Testis (tissue), 2 donors: ENCODE results near the gene SMAD1.

Source experiments
- CTCF ChIP-seq, 3 experiments: fragments of 450-650 bp in 2 of 3; fragments of 200-600 bp in 1 of 3; sonication (generic) in 1 of 3; IDR thresholded peaks; one replicate each; pipeline ENCODE4 v1.5.1; 2016 to 2019; ENCODE audit warnings: antibody characterized with exemption in 3 of 3, mild to moderate bottlenecking in 2 of 3, moderate library complexity in 1 of 3
- POLR2A ChIP-seq: fragments of 450-650 bp; IDR thresholded peaks from one replicate; pipeline ENCODE4 v1.6.1; 2017; ENCODE audit warnings: antibody characterized with exemption, mild to moderate bottlenecking, moderate library complexity

DNA sequence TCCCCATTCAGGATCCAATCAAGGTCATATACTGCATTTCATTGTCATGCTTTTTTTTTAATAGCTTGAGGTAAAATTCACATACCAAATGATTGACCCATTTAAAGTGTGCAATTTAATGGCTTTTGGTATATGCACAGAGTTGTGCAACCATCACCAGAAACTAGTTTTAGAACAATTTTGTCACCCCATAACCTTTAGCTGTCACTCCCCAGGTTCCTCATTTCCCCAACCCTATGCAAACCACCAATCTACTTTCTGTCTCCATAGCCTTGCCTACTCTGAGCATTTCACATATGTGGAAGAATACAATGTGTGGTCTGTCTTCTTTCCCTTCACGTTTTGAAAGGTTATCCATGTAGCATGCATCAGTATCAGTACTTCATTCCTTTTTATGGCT, 1.4 kb upstream of the SMAD1 start:
- no peak for TF ChIP-seq CTCF (IDR thresholded peaks at IDR 0.05)
- TF ChIP-seq POLR2A = no peak
